Transverse colon (tissue), 4 donors: ENCODE measurements around the gene AOC1. TPM values are rescaled to one million over a fixed set of nuclear protein-coding genes. Genes with fewer than 3 reads are reported as not detected.

Experiments used
- DNase-seq: peaks from one replicate; pipeline ENCODE4 v3.0.0-alpha.2; 2019
- H3K27ac ChIP-seq, 4 donors: fragments of 200-600 bp; sonication (generic); 2 replicates each; pipeline ENCODE4 v1.5.1; 2016 to 2018; ENCODE audit warnings: inconsistent platforms in 4 of 4
- H3K27me3 ChIP-seq: fragments of 200-600 bp; sonication (generic); 2 replicates; pipeline ENCODE4 v1.5.1; 2017; ENCODE audit warnings: inconsistent platforms
- H3K36me3 ChIP-seq, 4 donors: fragments of 200-600 bp; sonication (generic); 2 replicates each; pipeline ENCODE4 v1.5.1; 2017 to 2019; ENCODE audit warnings: inconsistent platforms in 4 of 4
- H3K4me1 ChIP-seq, 4 donors: fragments of 200-600 bp; sonication (generic); 2 replicates each; pipeline ENCODE4 v1.5.1; 2017 to 2020; ENCODE audit warnings: inconsistent platforms in 4 of 4
- H3K4me3 ChIP-seq, 4 donors: fragments of 200-600 bp; sonication (generic); 1 replicate in 1 of 4; 2 replicates in 3 of 4; pipeline versions ENCODE4 v1.5.1 to v1.6.1; 2017 to 2019; ENCODE audit warnings: inconsistent platforms in 4 of 4
- H3K9me3 ChIP-seq, 2 donors: fragments of 200-600 bp; sonication (generic); 2 replicates each; pipeline ENCODE4 v1.5.1; 2017 to 2019; ENCODE audit warnings: inconsistent platforms in 2 of 2
- EP300 ChIP-seq: sonication (generic); formaldehyde crosslinking; IDR thresholded peaks from one replicate; pipeline ENCODE4 v1.6.1; 2017; ENCODE audit warnings: antibody characterized with exemption, low read depth
- POLR2A ChIP-seq: fragments of 450-650 bp; IDR thresholded peaks from one replicate; pipeline ENCODE4 v1.6.1; 2016; ENCODE audit warnings: antibody characterized with exemption, mild to moderate bottlenecking, moderate library complexity
- POLR2AphosphoS5 ChIP-seq, 3 donors: sonication (generic); formaldehyde crosslinking; IDR thresholded peaks; one replicate each; pipeline ENCODE4 v1.6.1; 2016; ENCODE audit warnings: antibody characterized with exemption in 3 of 3
- whole genome bisulfite sequencing, 2 donors: methylation state at CpG; one replicate each; pipeline ENCODE4 v1.1.5; 2018; ENCODE audit warnings: low coverage in 1 of 2; 5-methylcytosine and 5-hydroxymethylcytosine counted together
- in situ Hi-C, 4 donors: fragments of 200-750 bp; cut with MboI; loops; one replicate each; pipeline versions ENCODE4 v1.15.0 to v1.15.1; 2017; ENCODE audit warnings: low sequenced_read_pairs in 3 of 4, low pct_ligation_motif_present in 1 of 4, low pct_unique_long_range_greater_than_20kb in 1 of 4
- intact Hi-C: fragments of 100-400 bp; cut with DNase I; formaldehyde crosslinking; loops from one replicate; pipeline ENCODE4 v1.15.1; 2023; ENCODE audit warnings: low total_unique reads
- total RNA-seq, 4 donors: library from RNA; depleted of rRNA; stranded (reverse); fragments of >200 nt; gene quantifications; one replicate each; pipeline ENCODE4 v1.1.0, GENCODE V29; 2016
- TF ChIP-seq, protein P1 (sequence below), 5 experiments: fragments of 200-600 bp in 3 of 5; fragments of 450-650 bp in 2 of 5; sonication (generic) in 3 of 5; IDR thresholded peaks; 1 replicate in 2 of 5; 2 replicates in 3 of 5; pipeline ENCODE4 v1.5.1; 2016 to 2017; ENCODE audit warnings: antibody characterized with exemption in 5 of 5, inconsistent platforms in 3 of 5, mild to moderate bottlenecking in 2 of 5, moderate library complexity in 1 of 5

The AOC1 gene
- total RNA-seq, 4 donors from 2014 or later: 143 to 687 (median 427) TPM

DNA sequence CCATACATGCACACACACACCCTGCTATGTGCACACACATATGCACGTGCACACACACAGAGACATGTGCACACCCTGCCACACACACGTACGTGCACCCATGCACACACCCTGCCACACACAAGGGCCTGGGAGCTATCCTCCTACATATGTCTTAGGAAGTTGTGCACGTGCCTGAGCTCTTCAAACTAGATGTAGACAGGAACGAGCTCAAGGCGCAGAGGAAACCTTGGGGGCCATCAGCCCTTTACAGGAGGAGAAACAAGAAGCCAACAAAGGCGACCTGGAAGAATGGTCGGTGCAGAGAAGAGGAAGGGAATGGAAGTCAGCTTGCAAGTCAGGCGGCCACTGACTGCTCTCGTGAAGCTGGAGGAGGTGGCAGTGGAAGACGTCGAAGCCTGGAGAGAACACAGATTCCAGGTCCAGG, 58.7 kb downstream of the AOC1 start:
- no peak for DNase-seq
- Histone ChIP-seq H3K9me3 (no peaks in the 10 kb centered on the region), H3K4me3 (no peak overlapping the region), H3K36me3 (no peaks in the 10 kb centered on the region), H3K27ac (no peak overlapping the region), H3K27me3 (peaks cover 3% of the 10 kb centered on the region), H3K4me1 (no peaks in the 10 kb centered on the region)
- TF ChIP-seq POLR2A (no peak), EP300 (no peak), POLR2AphosphoS5 (IDR thresholded peaks at IDR 0.05) (no peak)
- TF ChIP-seq, protein P1, sequence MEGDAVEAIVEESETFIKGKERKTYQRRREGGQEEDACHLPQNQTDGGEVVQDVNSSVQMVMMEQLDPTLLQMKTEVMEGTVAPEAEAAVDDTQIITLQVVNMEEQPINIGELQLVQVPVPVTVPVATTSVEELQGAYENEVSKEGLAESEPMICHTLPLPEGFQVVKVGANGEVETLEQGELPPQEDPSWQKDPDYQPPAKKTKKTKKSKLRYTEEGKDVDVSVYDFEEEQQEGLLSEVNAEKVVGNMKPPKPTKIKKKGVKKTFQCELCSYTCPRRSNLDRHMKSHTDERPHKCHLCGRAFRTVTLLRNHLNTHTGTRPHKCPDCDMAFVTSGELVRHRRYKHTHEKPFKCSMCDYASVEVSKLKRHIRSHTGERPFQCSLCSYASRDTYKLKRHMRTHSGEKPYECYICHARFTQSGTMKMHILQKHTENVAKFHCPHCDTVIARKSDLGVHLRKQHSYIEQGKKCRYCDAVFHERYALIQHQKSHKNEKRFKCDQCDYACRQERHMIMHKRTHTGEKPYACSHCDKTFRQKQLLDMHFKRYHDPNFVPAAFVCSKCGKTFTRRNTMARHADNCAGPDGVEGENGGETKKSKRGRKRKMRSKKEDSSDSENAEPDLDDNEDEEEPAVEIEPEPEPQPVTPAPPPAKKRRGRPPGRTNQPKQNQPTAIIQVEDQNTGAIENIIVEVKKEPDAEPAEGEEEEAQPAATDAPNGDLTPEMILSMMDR (IDR thresholded peaks at IDR 0.05): no peak
- in situ Hi-C loops (no loop called here), intact Hi-C loops (no loop called here)
- WGBS, 2 donors: 55 to 61% methylated on average over 8 to 12 of the region's 12 CpGs

Other genes with a start within 250 kb of the AOC1 start
- 10 to 100 TPM in 1 of 4 donors, 1 to 10 TPM in 3; 2.2 to 11.7 (median 6.9) TPM for gene GIMAP6, start 220.1 kb upstream of the AOC1 start, total RNA-seq
- gene GIMAP2, start 166.8 kb upstream of the AOC1 start, total RNA-seq: 10 to 100 TPM in 1 of 4 donors, 1 to 10 TPM in 1, not detected in 2; 4.5 to 16.2 TPM
- gene GIMAP1, start 135.9 kb upstream of the AOC1 start, total RNA-seq: 1 to 10 TPM in 3 of 4 donors, under 1 TPM in 1; 0.40 to 3.0 (median 1.8) TPM
- 10 to 100 TPM in 2 of 4 donors, 1 to 10 TPM in 2; 2.6 to 15.7 (median 11.2) TPM for gene GIMAP5, start 115.1 kb upstream of the AOC1 start, total RNA-seq
- 100 to 1,000 TPM in 3 of 4 donors, 10 to 100 TPM in 1; 30.4 to 369 (median 224) TPM for gene TMEM176B, start 52.2 kb upstream of the AOC1 start, total RNA-seq
- gene TMEM176A, start 51.7 kb upstream of the AOC1 start, total RNA-seq: 100 to 1,000 TPM in 3 of 4 donors, 10 to 100 TPM in 1; 44.6 to 210 (median 171) TPM
- gene KCNH2, start 125.8 kb downstream of the AOC1 start, total RNA-seq: 10 to 100 TPM in 3 of 4 donors, 1 to 10 TPM in 1; 9.5 to 39.0 (median 19.3) TPM
- gene NOS3, start 138.5 kb downstream of the AOC1 start, total RNA-seq: 10 to 100 TPM in 2 of 4 donors, 1 to 10 TPM in 2; 2.5 to 34.2 (median 7.0) TPM
- 1 to 10 TPM in 1 of 4 donors, not detected in 3; 1.1 TPM for gene ATG9B, start 172.0 kb downstream of the AOC1 start, total RNA-seq
- 10 to 100 TPM; 33.3 to 76.4 (median 51.4) TPM for gene ABCB8, start 175.9 kb downstream of the AOC1 start, total RNA-seq
- 1 to 10 TPM; 2.6 to 4.3 (median 3.1) TPM for gene ASIC3, start 196.0 kb downstream of the AOC1 start, total RNA-seq
- gene CDK5, start 205.4 kb downstream of the AOC1 start, total RNA-seq: 10 to 100 TPM in 3 of 4 donors, 1 to 10 TPM in 1; 1.1 to 33.8 (median 10.7) TPM
- 100 to 1,000 TPM in 2 of 4 donors, 10 to 100 TPM in 2; 61.7 to 464 (median 83.2) TPM for gene SLC4A2, start 207.1 kb downstream of the AOC1 start, total RNA-seq
- 100 to 1,000 TPM; 121 to 241 (median 144) TPM for gene FASTK, start 228.3 kb downstream of the AOC1 start, total RNA-seq
- 100 to 1,000 TPM in 1 of 4 donors, 10 to 100 TPM in 3; 67.5 to 105 (median 85.9) TPM for gene TMUB1, start 231.0 kb downstream of the AOC1 start, total RNA-seq
- gene AGAP3, start 234.0 kb downstream of the AOC1 start, total RNA-seq: 10 to 100 TPM; 54.9 to 74.4 (median 63.8) TPM